GM12878 (cell line): ENCODE measurements around the gene PDE11A.

Source experiments
- EGR1 ChIP-seq, 2 experiments: IDR thresholded peaks; 1 replicate in 1 of 2; 2 replicates in 1 of 2; pipeline ENCODE4 v1.6.1; 2011 to 2012; ENCODE audit warnings: low read depth in 2 of 2, low read length in 2 of 2, borderline replicate concordance in 1 of 2, mild to moderate bottlenecking in 1 of 2, moderate library complexity in 1 of 2
- EP300 ChIP-seq, 2 experiments: fragments of 150-350 bp in 1 of 2; IDR thresholded peaks; 2 replicates each; pipeline ENCODE4 v1.6.1; 2011 to 2012; ENCODE audit warnings: low read depth in 2 of 2, low read length in 2 of 2, borderline replicate concordance in 1 of 2, improper control_type of control experiment in 1 of 2, inconsistent platforms in 1 of 2; ENCODE audit not compliant: control insufficient read depth in 1 of 2
- MEF2A ChIP-seq: IDR thresholded peaks from 2 replicates; pipeline ENCODE4 v1.6.1; 2011; ENCODE audit warnings: low read depth, mild to moderate bottlenecking, low read length, moderate library complexity; ENCODE audit not compliant: insufficient read depth
- POLR2A ChIP-seq: IDR thresholded peaks from 2 replicates; pipeline ENCODE4 v1.6.1; 2011; ENCODE audit warnings: low read depth, mild to moderate bottlenecking, low read length
- SMC3 ChIP-seq: IDR thresholded peaks from 2 replicates; pipeline ENCODE4 v1.6.1; 2011; ENCODE audit warnings: low read length, improper control_type of control experiment, borderline replicate concordance
- TF ChIP-seq, protein P1 (sequence below): IDR thresholded peaks from 2 replicates; pipeline ENCODE4 v1.6.1; 2012; ENCODE audit warnings: improper control_type of control experiment, low read depth, low read length; ENCODE audit not compliant: insufficient replicate concordance
- TF ChIP-seq, protein P2 (sequence below), 3 experiments: IDR thresholded peaks in 2 of 3; conservative IDR thresholded peaks in 1 of 3; 2 replicates each; pipeline ENCODE4 v1.5.1; 2011; ENCODE audit warnings: low read depth in 3 of 3, low read length in 3 of 3, mild to moderate bottlenecking in 3 of 3, control low read depth in 2 of 3, moderate library complexity in 2 of 3, inconsistent platforms in 1 of 3, mixed read lengths in 1 of 3; ENCODE audit not compliant: control insufficient read depth in 2 of 3, insufficient read depth in 1 of 3; ENCODE audit errors: extremely low read depth in 1 of 3

DNA sequence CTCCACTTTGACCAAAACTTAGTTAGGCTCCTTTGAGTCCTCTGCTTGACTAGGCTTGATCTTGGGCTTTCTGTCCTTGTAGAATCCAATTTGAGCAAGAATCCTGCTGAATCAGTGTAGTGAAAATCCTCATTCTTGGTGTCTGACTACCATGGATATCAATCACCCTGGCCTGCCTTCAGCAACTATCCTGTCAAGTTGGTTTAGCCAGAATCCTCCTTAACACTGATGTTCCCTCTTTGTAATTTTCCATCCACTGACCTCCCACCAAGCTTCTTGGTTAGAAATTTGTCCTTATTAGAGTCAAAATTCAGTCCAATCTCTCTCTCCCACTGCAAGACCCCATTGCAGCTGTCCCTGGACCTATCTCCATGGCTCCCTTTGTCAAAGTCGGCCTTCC is 39.2 kb upstream of the PDE11A start:
- TF ChIP-seq, protein P1, sequence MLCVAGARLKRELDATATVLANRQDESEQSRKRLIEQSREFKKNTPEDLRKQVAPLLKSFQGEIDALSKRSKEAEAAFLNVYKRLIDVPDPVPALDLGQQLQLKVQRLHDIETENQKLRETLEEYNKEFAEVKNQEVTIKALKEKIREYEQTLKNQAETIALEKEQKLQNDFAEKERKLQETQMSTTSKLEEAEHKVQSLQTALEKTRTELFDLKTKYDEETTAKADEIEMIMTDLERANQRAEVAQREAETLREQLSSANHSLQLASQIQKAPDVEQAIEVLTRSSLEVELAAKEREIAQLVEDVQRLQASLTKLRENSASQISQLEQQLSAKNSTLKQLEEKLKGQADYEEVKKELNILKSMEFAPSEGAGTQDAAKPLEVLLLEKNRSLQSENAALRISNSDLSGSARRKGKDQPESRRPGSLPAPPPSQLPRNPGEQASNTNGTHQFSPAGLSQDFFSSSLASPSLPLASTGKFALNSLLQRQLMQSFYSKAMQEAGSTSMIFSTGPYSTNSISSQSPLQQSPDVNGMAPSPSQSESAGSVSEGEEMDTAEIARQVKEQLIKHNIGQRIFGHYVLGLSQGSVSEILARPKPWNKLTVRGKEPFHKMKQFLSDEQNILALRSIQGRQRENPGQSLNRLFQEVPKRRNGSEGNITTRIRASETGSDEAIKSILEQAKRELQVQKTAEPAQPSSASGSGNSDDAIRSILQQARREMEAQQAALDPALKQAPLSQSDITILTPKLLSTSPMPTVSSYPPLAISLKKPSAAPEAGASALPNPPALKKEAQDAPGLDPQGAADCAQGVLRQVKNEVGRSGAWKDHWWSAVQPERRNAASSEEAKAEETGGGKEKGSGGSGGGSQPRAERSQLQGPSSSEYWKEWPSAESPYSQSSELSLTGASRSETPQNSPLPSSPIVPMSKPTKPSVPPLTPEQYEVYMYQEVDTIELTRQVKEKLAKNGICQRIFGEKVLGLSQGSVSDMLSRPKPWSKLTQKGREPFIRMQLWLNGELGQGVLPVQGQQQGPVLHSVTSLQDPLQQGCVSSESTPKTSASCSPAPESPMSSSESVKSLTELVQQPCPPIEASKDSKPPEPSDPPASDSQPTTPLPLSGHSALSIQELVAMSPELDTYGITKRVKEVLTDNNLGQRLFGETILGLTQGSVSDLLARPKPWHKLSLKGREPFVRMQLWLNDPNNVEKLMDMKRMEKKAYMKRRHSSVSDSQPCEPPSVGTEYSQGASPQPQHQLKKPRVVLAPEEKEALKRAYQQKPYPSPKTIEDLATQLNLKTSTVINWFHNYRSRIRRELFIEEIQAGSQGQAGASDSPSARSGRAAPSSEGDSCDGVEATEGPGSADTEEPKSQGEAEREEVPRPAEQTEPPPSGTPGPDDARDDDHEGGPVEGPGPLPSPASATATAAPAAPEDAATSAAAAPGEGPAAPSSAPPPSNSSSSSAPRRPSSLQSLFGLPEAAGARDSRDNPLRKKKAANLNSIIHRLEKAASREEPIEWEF: no peak
- TF ChIP-seq, protein P2, sequence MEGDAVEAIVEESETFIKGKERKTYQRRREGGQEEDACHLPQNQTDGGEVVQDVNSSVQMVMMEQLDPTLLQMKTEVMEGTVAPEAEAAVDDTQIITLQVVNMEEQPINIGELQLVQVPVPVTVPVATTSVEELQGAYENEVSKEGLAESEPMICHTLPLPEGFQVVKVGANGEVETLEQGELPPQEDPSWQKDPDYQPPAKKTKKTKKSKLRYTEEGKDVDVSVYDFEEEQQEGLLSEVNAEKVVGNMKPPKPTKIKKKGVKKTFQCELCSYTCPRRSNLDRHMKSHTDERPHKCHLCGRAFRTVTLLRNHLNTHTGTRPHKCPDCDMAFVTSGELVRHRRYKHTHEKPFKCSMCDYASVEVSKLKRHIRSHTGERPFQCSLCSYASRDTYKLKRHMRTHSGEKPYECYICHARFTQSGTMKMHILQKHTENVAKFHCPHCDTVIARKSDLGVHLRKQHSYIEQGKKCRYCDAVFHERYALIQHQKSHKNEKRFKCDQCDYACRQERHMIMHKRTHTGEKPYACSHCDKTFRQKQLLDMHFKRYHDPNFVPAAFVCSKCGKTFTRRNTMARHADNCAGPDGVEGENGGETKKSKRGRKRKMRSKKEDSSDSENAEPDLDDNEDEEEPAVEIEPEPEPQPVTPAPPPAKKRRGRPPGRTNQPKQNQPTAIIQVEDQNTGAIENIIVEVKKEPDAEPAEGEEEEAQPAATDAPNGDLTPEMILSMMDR (IDR thresholded peaks at IDR 0.05 in 2 of 3, conservative IDR thresholded peaks at IDR 0.05 in 1 of 3; ENCODE audit: control insufficient read depth in 2 of 3, extremely low read depth in 1 of 3, insufficient read depth in 1 of 3, low read depth in 3 of 3, low read length in 3 of 3): no peak
- TF ChIP-seq EP300 (IDR thresholded peaks at IDR 0.05; ENCODE audit: borderline replicate concordance in 1 of 2, control insufficient read depth in 1 of 2, low read depth in 2 of 2, low read length in 2 of 2) (no peak), MEF2A (no peak), POLR2A (no peak), EGR1 (IDR thresholded peaks at IDR 0.05; ENCODE audit: borderline replicate concordance in 1 of 2, low read depth in 2 of 2, low read length in 2 of 2) (no peak), SMC3 (no peak)
